Sigmoid colon (tissue), 4 donors: Measurements from ENCODE around the gene BCAS3.

Experiments
- CTCF ChIP-seq, 4 experiments: fragments of 450-650 bp in 3 of 4; fragments of 200-600 bp in 1 of 4; IDR thresholded peaks; one replicate each; pipeline ENCODE4 v1.5.1; 2016 to 2019; ENCODE audit warnings: antibody characterized with exemption in 4 of 4, mild to moderate bottlenecking in 3 of 4, moderate library complexity in 2 of 4
- POLR2A ChIP-seq, 2 donors: fragments of 450-650 bp; IDR thresholded peaks; one replicate each; pipeline ENCODE4 v1.6.1; 2016; ENCODE audit warnings: antibody characterized with exemption in 2 of 2, mild to moderate bottlenecking in 2 of 2, moderate library complexity in 2 of 2
- POLR2AphosphoS5 ChIP-seq, 4 donors: sonication (generic); formaldehyde crosslinking; IDR thresholded peaks; one replicate each; pipeline ENCODE4 v1.6.1; 2017; ENCODE audit warnings: antibody characterized with exemption in 4 of 4

GRCh38 chr17:61378658-61379456 is 701.2 kb downstream of the BCAS3 start:
- no peak for TF ChIP-seq POLR2A (IDR thresholded peaks at IDR 0.05)
- TF ChIP-seq POLR2AphosphoS5 (IDR thresholded peaks at IDR 0.05): no peak
- no peak for TF ChIP-seq CTCF (IDR thresholded peaks at IDR 0.05)
